ENCODE results near the gene CDCA4. TPM values are rescaled to one million over a fixed set of nuclear protein-coding genes. Genes with fewer than 3 reads are reported as not detected.
A peak's percentile ranks its signal among the peaks of the same experiment; 100 is the strongest.

CDCA4 gene
- total and polyA plus RNA-seq, 4 experiments from 2014 or later = 17.1 to 20.9 (median 18.9) TPM

DNA sequence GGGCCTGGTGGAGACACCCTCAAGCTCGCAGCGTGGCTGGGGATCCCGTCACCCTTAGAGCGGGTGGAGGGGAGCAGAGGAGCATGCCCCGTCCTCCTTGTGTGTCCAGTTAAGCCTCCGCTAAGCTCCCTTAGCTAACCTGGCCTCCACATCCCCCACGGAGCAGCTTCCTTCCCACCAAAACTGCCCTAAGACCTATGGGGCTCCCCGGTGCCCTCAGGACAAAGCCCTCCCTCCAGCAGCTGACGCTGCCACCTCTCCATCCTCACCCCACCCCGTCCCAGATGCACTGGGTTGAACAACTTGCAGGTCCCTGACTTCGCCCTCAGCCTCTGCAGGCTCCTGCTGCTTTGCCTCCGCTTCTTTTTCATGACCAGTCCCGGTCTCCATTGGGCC lies 46.7 kb downstream of the CDCA4 start:
- ChIA-PET CTCF (ENCODE audit: partially characterized antibody) (interaction anchor here (1.2 to 7.1 kb wide), 9 partner anchors 9 to 112 kb away, joined by 4 to 162 read pairs (median 7); partner anchors contain the start of gene GPR132), POLR2A (ENCODE audit: partially characterized antibody) (interaction anchor here (2.6 kb wide), 1 partner anchor 71 kb away, joined by 15 read pairs; no protein-coding TSS in a partner anchor)
- Mint-ChIP-seq H3K9me3 (peaks cover 0 to 4% (median 0%) of the 10 kb centered on the region in 8 donors), H3K4me3 (no peak overlapping the region), H3K27ac (no peak overlapping the region), H3K27me3 (peaks cover 9 to 12% of the 10 kb centered on the region in 2 donors), H3K36me3 (no peaks in the 10 kb centered on the region), H3K4me1 (peaks cover 4 to 19% (median 12%) of the 10 kb centered on the region in 4 donors)
- no peak for DNase-seq
- Histone ChIP-seq H3K4me3 (ENCODE audit: low read length in 2 of 2) (no peak overlapping the region), H3K36me3 (ENCODE audit: insufficient read depth, low read length) (no peaks in the 10 kb centered on the region), H3K9me3 (ENCODE audit: control insufficient read depth in 1 of 2, low read length in 2 of 2) (no peaks in the 10 kb centered on the region), H3K4me1 (ENCODE audit: insufficient read depth, low read length) (peaks cover 17% of the 10 kb centered on the region), H3K27ac (ENCODE audit: low read depth, low read length) (no peak overlapping the region), H3K27me3 (ENCODE audit: insufficient read depth, low read length) (peaks cover 13% of the 10 kb centered on the region)
- intact Hi-C loops (cut with micrococcal nuclease) = no loop called here

DNA sequence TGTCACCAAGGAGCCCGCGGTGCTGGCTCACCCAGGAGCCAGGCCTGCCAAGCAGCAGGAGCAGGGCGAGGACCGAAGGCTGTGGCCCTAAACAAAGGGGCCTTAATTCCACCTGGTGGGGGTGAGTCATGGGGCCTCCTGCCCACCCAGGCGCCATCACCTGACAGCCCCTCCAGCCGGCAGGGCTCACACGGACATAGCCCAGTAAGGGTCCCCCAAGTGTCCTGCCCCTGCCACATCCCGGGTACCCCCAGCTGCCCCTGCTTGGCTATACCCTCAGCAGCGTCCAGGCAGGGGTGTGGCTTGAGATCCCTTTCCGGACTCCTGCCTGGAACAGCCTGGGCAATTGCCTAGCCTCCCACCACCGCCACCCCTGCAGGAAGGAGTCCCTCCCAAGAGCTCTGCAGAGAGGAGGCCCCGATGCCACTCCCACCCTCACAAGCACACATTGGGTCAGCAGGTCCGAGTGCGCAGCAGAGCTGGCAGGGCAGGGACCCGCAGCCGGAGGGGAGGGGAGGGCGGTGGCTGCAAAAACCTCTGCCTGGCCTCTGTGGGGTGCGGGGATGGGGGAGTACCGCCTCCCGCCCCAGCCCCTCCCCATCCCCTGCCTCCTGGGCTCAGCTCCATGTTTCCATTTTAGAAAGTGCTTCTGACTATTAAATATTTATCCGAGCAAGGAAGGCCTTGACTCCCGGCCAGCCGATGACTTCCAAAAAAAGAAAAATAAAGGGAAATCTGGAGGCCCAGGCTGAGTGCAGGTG lies 47.3 kb downstream of the CDCA4 start:
- H3K4me3 ChIP-seq (ENCODE audit: low read length in 2 of 2) = no peak overlapping the region
- Mint-ChIP-seq H3K9me3 (peaks cover 0 to 2% (median 0%) of the 10 kb centered on the region in 8 donors), H3K4me3 (no peak overlapping the region), H3K27me3 (peaks cover 11 to 12% of the 10 kb centered on the region in 2 donors), H3K36me3 (no peaks in the 10 kb centered on the region), H3K27ac (peak overlapping the region in 1 of 7 donors; percentile 61), H3K4me1 (peaks cover 4 to 19% (median 11%) of the 10 kb centered on the region in 4 donors)
- no peaks in the 10 kb centered on the region for H3K36me3 ChIP-seq (ENCODE audit: insufficient read depth, low read length)
- no peak overlapping the region for H3K27ac ChIP-seq (ENCODE audit: low read depth, low read length)
- no peaks in the 10 kb centered on the region for H3K9me3 ChIP-seq (ENCODE audit: control insufficient read depth in 1 of 2, low read length in 2 of 2)
- DNase-seq = no peak
- H3K4me1 ChIP-seq (ENCODE audit: insufficient read depth, low read length) = peaks cover 14% of the 10 kb centered on the region
- ChIA-PET POLR2A (ENCODE audit: partially characterized antibody) (interaction anchor here (2.6 kb wide), 1 partner anchor 71 kb away, joined by 15 read pairs; no protein-coding TSS in a partner anchor), CTCF (ENCODE audit: partially characterized antibody) (interaction anchor here (1.0 to 7.1 kb wide), 5 partner anchors 9 to 103 kb away, joined by 3 to 162 read pairs (median 5); no protein-coding TSS in a partner anchor)
- H3K27me3 ChIP-seq (ENCODE audit: insufficient read depth, low read length) = peaks cover 13% of the 10 kb centered on the region
- intact Hi-C loops (cut with micrococcal nuclease) = no loop called here

DNA sequence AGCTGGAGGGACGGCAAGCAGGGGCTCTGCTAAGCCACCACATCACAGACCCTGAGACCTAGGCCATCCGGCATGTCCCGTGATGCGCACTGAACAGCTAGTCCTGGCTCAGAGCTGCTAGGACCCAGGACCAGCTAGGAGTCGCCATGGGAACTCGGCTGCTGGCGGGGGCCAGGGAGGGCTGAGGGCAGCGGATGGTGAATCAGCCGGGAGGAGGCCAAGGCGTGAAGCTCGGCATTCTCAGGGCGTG lies 47.8 kb downstream of the CDCA4 start:
- Mint-ChIP-seq H3K36me3 (no peaks in the 10 kb centered on the region), H3K27me3 (peaks cover 10 to 12% of the 10 kb centered on the region in 2 donors), H3K4me1 (peaks cover 4 to 19% (median 11%) of the 10 kb centered on the region in 4 donors), H3K27ac (peak overlapping the region in 1 of 7 donors; percentile 61), H3K4me3 (no peak overlapping the region), H3K9me3 (peaks cover 0 to 2% (median 0%) of the 10 kb centered on the region in 8 donors)
- no peak overlapping the region for H3K27ac ChIP-seq (ENCODE audit: low read depth, low read length)
- H3K36me3 ChIP-seq (ENCODE audit: insufficient read depth, low read length) = no peaks in the 10 kb centered on the region
- H3K27me3 ChIP-seq (ENCODE audit: insufficient read depth, low read length) = peaks cover 15% of the 10 kb centered on the region
- peaks cover 12% of the 10 kb centered on the region for H3K4me1 ChIP-seq (ENCODE audit: insufficient read depth, low read length)
- H3K9me3 ChIP-seq (ENCODE audit: control insufficient read depth in 1 of 2, low read length in 2 of 2) = no peaks in the 10 kb centered on the region
- no peak overlapping the region for H3K4me3 ChIP-seq (ENCODE audit: low read length in 2 of 2)
- CTCF ChIA-PET (ENCODE audit: partially characterized antibody) = interaction anchor here (1.0 to 7.1 kb wide), 4 partner anchors 9 to 103 kb away, joined by 3 to 162 read pairs (median 4); no protein-coding TSS in a partner anchor
- POLR2A ChIA-PET (ENCODE audit: partially characterized antibody) = no interaction called here
- no peak for DNase-seq
- intact Hi-C loops (cut with micrococcal nuclease) = no loop called here

DNA sequence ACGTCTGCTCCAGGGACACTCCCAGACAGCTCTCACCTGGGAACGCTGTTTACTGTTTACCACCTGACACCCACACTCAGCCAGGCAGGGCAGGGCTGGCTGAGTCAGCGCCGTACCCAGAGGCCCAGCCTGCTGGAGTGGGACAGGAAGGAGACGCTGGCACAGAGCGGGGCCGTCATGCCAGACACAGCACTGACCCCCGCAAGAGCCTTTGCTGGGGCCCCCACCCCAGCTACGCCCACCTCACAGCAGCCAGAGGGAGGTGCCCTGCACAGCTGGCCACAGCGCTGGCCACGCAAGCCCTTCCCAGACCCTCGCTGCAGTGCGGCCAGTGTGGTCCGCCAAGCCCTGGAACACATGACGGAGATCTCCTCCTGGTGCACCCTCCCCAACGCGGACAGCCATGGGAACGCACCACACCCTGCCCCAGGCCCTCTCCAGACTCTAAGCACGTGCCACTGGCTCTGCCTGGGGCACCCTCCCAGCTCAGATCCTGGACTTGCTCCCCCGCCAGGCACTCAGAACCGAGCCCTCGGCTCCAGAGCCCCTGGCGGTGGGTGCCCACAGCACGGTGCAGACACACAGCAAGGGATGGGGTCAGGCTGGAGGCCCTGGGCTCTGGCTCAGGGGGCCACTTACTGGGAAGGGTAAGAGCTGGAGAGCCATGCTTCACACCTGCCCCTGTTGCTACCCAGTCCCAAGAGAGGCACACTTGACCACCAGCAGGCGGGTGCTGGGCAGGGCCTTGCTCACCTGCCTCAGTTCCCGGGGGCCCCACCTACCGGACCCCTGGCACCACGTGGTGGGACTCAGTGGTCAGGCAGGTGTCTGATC lies 48.4 kb downstream of the CDCA4 start:
- no peak overlapping the region for H3K27ac ChIP-seq (ENCODE audit: low read depth, low read length)
- H3K4me3 ChIP-seq (ENCODE audit: low read length in 2 of 2) = no peak overlapping the region
- H3K36me3 ChIP-seq (ENCODE audit: insufficient read depth, low read length) = no peaks in the 10 kb centered on the region
- H3K4me3 Mint-ChIP-seq = no peak overlapping the region
- no peak for DNase-seq
- H3K27me3 ChIP-seq (ENCODE audit: insufficient read depth, low read length) = peaks cover 17% of the 10 kb centered on the region
- no peaks in the 10 kb centered on the region for H3K36me3 Mint-ChIP-seq
- ChIA-PET POLR2A (ENCODE audit: partially characterized antibody) (no interaction called here), CTCF (ENCODE audit: partially characterized antibody) (interaction anchor here (1.0 to 7.1 kb wide), 4 partner anchors 8 to 104 kb away, joined by 3 to 162 read pairs (median 4); no protein-coding TSS in a partner anchor)
- no peak overlapping the region for H3K27ac Mint-ChIP-seq
- intact Hi-C loops (cut with micrococcal nuclease) = no loop called here
- H3K9me3 Mint-ChIP-seq = peaks cover 0 to 2% (median 0%) of the 10 kb centered on the region in 8 donors
- peaks cover 2 to 15% (median 8%) of the 10 kb centered on the region in 4 donors for H3K4me1 Mint-ChIP-seq
- peaks cover 10% of the 10 kb centered on the region for H3K4me1 ChIP-seq (ENCODE audit: insufficient read depth, low read length)
- H3K9me3 ChIP-seq (ENCODE audit: control insufficient read depth in 1 of 2, low read length in 2 of 2) = no peaks in the 10 kb centered on the region
- H3K27me3 Mint-ChIP-seq = peaks cover 7 to 10% of the 10 kb centered on the region in 2 donors

DNA sequence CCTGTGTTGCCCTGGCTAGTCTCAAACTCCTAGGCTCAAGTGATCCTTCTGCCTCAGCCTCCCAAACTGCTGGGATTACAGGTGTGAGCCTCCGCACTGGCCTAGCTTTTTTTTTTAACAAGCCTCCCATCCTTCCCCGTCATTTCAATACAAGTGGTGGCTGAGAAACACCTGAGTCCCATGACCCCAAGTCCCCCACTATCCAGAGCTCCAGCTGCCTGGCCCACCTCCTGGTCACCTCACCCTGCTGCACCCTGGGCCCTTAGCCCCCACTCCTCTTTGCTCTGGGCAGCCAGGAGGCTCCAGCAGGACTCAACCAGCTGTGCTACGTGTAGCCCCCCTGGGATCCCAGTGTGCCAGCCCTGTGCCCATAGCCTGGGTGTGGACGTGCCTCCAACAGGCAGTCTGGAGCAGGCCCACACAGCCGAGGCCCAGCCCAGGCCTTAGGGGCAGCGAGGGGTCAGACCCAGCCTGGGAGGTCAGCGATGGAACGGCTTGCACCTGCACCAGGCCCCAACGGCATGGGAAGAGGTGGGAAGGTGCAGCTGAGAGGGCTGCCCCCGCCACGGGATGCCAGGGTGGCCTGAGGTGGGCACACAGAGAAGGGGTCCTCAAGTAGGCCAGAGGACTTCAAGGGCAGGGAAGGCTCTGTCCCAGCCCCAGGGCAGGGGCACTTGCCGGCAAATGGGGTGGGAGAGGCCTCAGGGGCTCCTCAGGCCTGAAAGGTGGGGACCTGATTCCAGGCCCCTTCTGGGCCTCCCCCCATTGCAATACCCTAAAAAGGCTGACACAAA lies 49.2 kb downstream of the CDCA4 start:
- H3K4me3 ChIP-seq (ENCODE audit: low read length in 2 of 2) = no peak overlapping the region
- peaks cover 8% of the 10 kb centered on the region for H3K4me1 ChIP-seq (ENCODE audit: insufficient read depth, low read length)
- intact Hi-C loops (cut with micrococcal nuclease) = no loop called here
- H3K4me3 Mint-ChIP-seq = no peak overlapping the region
- no peak overlapping the region for H3K27ac ChIP-seq (ENCODE audit: low read depth, low read length)
- H3K36me3 ChIP-seq (ENCODE audit: insufficient read depth, low read length) = no peaks in the 10 kb centered on the region
- no peak for DNase-seq
- ChIA-PET CTCF (ENCODE audit: partially characterized antibody) (interaction anchor here (7.1 kb wide), 1 partner anchor 74 kb away, joined by 162 read pairs; no protein-coding TSS in a partner anchor), POLR2A (ENCODE audit: partially characterized antibody) (no interaction called here)
- no peaks in the 10 kb centered on the region for H3K36me3 Mint-ChIP-seq
- H3K27me3 Mint-ChIP-seq = peaks cover 7 to 10% of the 10 kb centered on the region in 2 donors
- peaks cover 0 to 2% (median 0%) of the 10 kb centered on the region in 8 donors for H3K9me3 Mint-ChIP-seq
- H3K27me3 ChIP-seq (ENCODE audit: insufficient read depth, low read length) = peaks cover 8% of the 10 kb centered on the region
- peaks cover 2 to 10% (median 6%) of the 10 kb centered on the region in 4 donors for H3K4me1 Mint-ChIP-seq
- H3K27ac Mint-ChIP-seq = no peak overlapping the region
- no peaks in the 10 kb centered on the region for H3K9me3 ChIP-seq (ENCODE audit: control insufficient read depth in 1 of 2, low read length in 2 of 2)

DNA sequence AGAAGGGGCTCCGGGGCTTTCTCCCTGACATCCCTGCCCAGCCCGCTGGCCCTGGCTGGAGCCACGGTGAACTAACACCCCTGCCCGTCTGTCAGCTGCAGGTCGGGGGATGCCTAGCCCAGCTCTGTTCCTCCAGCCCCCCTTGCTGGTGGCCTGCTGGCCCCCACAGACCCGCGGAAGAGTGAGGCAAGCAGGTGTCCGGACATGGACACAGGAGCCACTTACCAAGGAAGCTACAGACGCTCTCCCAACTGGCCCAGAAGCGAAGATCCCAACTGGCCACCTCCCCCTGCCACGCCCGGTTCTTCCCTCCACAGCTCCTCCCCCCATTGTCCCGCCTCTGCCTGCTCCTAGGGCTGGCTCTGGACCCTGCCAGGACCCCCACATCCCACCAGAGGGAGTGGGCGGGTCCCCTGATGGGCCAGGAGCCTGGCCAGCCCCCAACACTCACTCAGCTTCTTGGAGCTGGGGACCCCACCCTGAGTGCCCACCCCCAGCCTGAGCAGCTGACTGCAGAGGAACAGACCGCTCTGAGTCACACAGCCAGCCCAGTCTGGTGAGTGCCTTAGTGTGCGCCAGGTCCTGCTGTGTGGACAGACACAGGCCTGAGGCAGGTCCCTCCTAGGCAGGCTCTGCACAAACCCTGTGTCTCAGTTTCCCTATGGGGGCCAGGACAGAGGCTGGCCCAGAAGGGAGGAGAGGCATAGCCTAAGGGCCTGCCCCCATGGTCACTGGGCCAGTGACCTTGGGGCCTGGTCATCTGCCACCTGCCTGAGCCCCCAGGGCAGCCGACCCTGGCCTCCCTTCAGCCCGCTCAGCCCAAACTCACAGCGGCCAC lies 50.4 kb downstream of the CDCA4 start:
- Histone ChIP-seq H3K36me3 (ENCODE audit: insufficient read depth, low read length) (no peaks in the 10 kb centered on the region), H3K27ac (ENCODE audit: low read depth, low read length) (no peak overlapping the region), H3K4me1 (ENCODE audit: insufficient read depth, low read length) (peaks cover 4% of the 10 kb centered on the region), H3K4me3 (ENCODE audit: low read length in 2 of 2) (no peak overlapping the region), H3K27me3 (ENCODE audit: insufficient read depth, low read length) (peaks cover 6% of the 10 kb centered on the region), H3K9me3 (ENCODE audit: control insufficient read depth in 1 of 2, low read length in 2 of 2) (no peaks in the 10 kb centered on the region)
- intact Hi-C loops (cut with micrococcal nuclease) = no loop called here
- no peak overlapping the region for H3K4me3 Mint-ChIP-seq
- ChIA-PET POLR2A (ENCODE audit: partially characterized antibody) (interaction anchor here (0.6 kb wide), 1 partner anchor 75 kb away, joined by 4 read pairs; no protein-coding TSS in a partner anchor), CTCF (ENCODE audit: partially characterized antibody) (interaction anchor here (7.1 kb wide), 1 partner anchor 75 kb away, joined by 162 read pairs; no protein-coding TSS in a partner anchor)
- peaks cover 4 to 7% of the 10 kb centered on the region in 2 donors for H3K27me3 Mint-ChIP-seq
- peaks cover 0 to under 1% (median 0%) of the 10 kb centered on the region in 4 donors for H3K4me1 Mint-ChIP-seq
- no peaks in the 10 kb centered on the region for H3K36me3 Mint-ChIP-seq
- DNase-seq = no peak
- no peak overlapping the region for H3K27ac Mint-ChIP-seq
- peaks cover 0 to 2% (median 0%) of the 10 kb centered on the region in 8 donors for H3K9me3 Mint-ChIP-seq

Data from CD4-positive, alpha-beta memory T cell (primary cell).